Lower lobe of right lung (tissue), 2 donors: ENCODE data around the gene EPS15. TPM values are rescaled to one million over a fixed set of nuclear protein-coding genes. Genes with fewer than 3 reads are reported as not detected.
"Not testable (repeated sequence)": the region's sequence is repeated elsewhere in the genome, so short reads cannot be mapped to it uniquely, and the experiment has no call there.

ENCODE experiments used
- ATAC-seq, 2 donors: fragments of 200-7000 bp; cut with Tn5 transposase; one replicate each; pipeline ENCODE4 v1.9.1; 2020 to 2022; ENCODE audit warnings: mild to moderate bottlenecking in 2 of 2, moderate library complexity in 2 of 2
- DNase-seq: peaks from one replicate; pipeline ENCODE4 v3.0.0-alpha.2; 2020
- H3K27ac ChIP-seq: fragments of 200-600 bp; one replicate; pipeline ENCODE4 v1.8.0; 2022
- H3K27me3 ChIP-seq: fragments of 200-600 bp; one replicate; pipeline ENCODE4 v1.8.0; 2022; ENCODE audit warnings: low read depth
- H3K36me3 ChIP-seq: fragments of 200-600 bp; one replicate; pipeline ENCODE4 v1.8.0; 2022; ENCODE audit warnings: mild to moderate bottlenecking
- H3K4me1 ChIP-seq: fragments of 200-600 bp; one replicate; pipeline ENCODE4 v1.8.0; 2022
- H3K4me3 ChIP-seq: fragments of 200-600 bp; one replicate; pipeline ENCODE4 v1.8.0; 2022; ENCODE audit warnings: mild to moderate bottlenecking
- H3K9me3 ChIP-seq: fragments of 200-600 bp; one replicate; pipeline ENCODE4 v1.8.0; 2022
- intact Hi-C: fragments of 100-400 bp; cut with DNase I; formaldehyde crosslinking; loops from one replicate; pipeline ENCODE4 v1.11.0; 2022
- total RNA-seq: library from RNA; stranded (reverse); fragmentation: NEBNext Ultra II Directional; extraction: Animal tissue kit (Norgen Biotek cat#: 25700); gene quantifications from one replicate; pipeline ENCODE4 v1.2.1, GENCODE V29; 2021
- TF ChIP-seq, protein P1 (sequence below): fragments of 200-600 bp; IDR thresholded peaks from one replicate; pipeline ENCODE4 v1.8.0; 2022; ENCODE audit warnings: antibody characterized with exemption, mild to moderate bottlenecking
- donor health status: DM: no; HTN: yes; CAD: no; lungs with severe emphysema.

EPS15 gene
- total RNA-seq, 1 donor from 2014 or later: 90.2 TPM

DNA sequence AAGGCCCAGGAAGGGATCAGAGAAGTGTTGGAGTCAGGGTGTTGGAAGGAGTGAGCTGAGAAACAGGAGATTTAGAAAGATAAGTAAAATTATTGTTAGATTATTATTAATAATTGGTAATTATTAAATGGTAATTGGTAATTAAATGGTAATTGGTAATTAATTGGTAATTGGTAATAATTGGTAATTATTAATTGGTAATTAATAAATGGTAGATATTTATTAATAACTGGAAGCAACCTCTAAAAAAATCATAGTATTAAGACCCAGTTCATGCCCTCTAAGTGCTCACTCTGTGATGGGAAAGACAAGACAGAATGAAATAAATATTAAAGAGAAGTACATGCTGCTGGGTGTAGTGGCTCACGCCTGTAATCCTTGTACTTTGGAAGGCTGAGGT lies 13.8 kb upstream of the EPS15 start:
- H3K9me3 ChIP-seq: no peaks in the 10 kb centered on the region
- no peak overlapping the region for H3K4me3 ChIP-seq
- no peaks in the 10 kb centered on the region for H3K36me3 ChIP-seq
- no peak for ATAC-seq
- no peaks in the 10 kb centered on the region for H3K27me3 ChIP-seq
- intact Hi-C loops: no loop called here
- H3K4me1 ChIP-seq: no peaks in the 10 kb centered on the region
- H3K27ac ChIP-seq: no peak overlapping the region
- TF ChIP-seq, protein P1, sequence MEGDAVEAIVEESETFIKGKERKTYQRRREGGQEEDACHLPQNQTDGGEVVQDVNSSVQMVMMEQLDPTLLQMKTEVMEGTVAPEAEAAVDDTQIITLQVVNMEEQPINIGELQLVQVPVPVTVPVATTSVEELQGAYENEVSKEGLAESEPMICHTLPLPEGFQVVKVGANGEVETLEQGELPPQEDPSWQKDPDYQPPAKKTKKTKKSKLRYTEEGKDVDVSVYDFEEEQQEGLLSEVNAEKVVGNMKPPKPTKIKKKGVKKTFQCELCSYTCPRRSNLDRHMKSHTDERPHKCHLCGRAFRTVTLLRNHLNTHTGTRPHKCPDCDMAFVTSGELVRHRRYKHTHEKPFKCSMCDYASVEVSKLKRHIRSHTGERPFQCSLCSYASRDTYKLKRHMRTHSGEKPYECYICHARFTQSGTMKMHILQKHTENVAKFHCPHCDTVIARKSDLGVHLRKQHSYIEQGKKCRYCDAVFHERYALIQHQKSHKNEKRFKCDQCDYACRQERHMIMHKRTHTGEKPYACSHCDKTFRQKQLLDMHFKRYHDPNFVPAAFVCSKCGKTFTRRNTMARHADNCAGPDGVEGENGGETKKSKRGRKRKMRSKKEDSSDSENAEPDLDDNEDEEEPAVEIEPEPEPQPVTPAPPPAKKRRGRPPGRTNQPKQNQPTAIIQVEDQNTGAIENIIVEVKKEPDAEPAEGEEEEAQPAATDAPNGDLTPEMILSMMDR: no peak
- DNase-seq: no peak

DNA sequence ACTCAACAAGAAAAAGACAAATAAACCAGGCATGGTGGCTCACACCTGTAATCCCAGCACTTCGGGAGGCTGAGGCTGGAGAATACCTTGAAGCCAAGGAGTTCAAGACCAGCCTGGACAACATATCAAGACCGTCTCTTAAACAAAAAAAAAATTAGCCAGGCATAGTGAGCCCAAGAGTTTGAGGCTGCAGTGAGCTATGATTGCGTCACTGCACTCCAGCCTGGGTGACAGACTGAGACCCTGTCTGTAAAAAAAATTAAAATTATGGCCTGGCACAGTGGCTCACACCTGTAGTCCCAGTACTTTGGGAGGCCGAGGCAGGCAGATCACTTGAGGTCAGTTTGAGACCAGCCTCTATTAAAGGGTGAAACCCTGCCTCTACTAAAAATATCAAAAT lies 11.4 kb upstream of the EPS15 start:
- DNase-seq, H3K4me1 ChIP-seq, H3K27me3 ChIP-seq, H3K36me3 ChIP-seq, H3K9me3 ChIP-seq, ATAC-seq, H3K27ac ChIP-seq, intact Hi-C loops, H3K4me3 ChIP-seq: not testable (repeated sequence)

GRCh38 chr1:51527144-51527543 lies 8.1 kb upstream of the EPS15 start:
- TF ChIP-seq, protein P1: no peak
- DNase-seq: no peak
- no peaks in the 10 kb centered on the region for H3K9me3 ChIP-seq
- no peak overlapping the region for H3K4me3 ChIP-seq
- intact Hi-C loops: no loop called here
- H3K4me1 ChIP-seq: no peaks in the 10 kb centered on the region
- no peak for ATAC-seq
- no peak overlapping the region for H3K27ac ChIP-seq
- no peaks in the 10 kb centered on the region for H3K27me3 ChIP-seq
- H3K36me3 ChIP-seq: no peaks in the 10 kb centered on the region

DNA sequence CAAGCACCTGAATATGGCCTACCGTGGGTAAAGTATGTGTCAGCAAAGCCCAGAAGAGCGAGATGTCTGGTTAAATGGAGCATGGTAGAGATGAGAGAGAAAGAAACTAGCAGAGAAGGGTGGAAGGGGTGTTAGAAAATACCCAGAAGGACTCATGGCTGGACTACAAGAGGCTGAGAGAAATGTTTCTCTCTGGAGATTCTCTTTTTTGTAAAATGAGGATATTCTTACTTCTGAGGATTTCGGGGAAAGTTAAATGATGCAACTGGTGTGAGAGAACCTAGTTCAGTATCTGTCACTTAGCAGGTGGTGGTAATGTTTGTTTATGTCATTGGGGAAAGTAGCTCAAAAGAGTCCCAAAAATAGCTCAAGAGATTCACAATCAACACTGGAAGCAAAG lies 7.2 kb upstream of the EPS15 start:
- intact Hi-C loops: no loop called here

DNA sequence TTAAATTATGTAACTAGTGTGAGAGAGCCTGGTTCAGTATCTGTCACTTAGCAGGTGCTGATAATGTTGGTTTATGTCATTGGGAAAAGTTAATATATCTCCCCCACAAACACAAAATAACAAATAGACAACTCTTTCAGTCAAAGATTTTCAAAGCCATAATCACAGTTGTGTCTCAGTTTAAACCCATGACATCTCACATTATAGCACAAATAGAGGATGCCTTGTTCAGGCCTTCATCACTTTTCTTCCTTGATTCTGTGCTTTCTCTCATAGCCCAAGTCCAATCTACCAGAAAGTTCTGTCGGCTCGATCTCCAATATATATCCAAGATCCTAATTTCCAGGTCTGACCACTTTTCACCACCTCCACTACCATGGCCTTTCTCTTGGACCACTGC lies 6.2 kb upstream of the EPS15 start:
- ATAC-seq (no peak), DNase-seq (no peak)
- Histone ChIP-seq H3K9me3 (no peaks in the 10 kb centered on the region), H3K27ac (no peak overlapping the region), H3K36me3 (no peaks in the 10 kb centered on the region), H3K4me1 (peaks cover 2% of the 10 kb centered on the region), H3K4me3 (no peak overlapping the region), H3K27me3 (no peaks in the 10 kb centered on the region)
- intact Hi-C loops: no loop called here
- TF ChIP-seq, protein P1: no peak

More for the DNA sequence above, 7.2 kb upstream of the EPS15 start:
- Histone ChIP-seq H3K4me1 (no peaks in the 10 kb centered on the region), H3K9me3 (no peaks in the 10 kb centered on the region), H3K27ac (no peak overlapping the region), H3K4me3 (no peak overlapping the region), H3K36me3 (no peaks in the 10 kb centered on the region), H3K27me3 (no peaks in the 10 kb centered on the region)
- TF ChIP-seq, protein P1: no peak
- ATAC-seq (no peak), DNase-seq (no peak)

- intact Hi-C loops: no loop called here
- DNase-seq: no peak
- TF ChIP-seq, protein P1: no peak
- ATAC-seq: no peak
- no peaks in the 10 kb centered on the region for H3K27me3 ChIP-seq
- H3K36me3 ChIP-seq: no peaks in the 10 kb centered on the region
- no peaks in the 10 kb centered on the region for H3K9me3 ChIP-seq
- H3K4me1 ChIP-seq: peaks cover 7% of the 10 kb centered on the region
- no peak overlapping the region for H3K27ac ChIP-seq
- H3K4me3 ChIP-seq: no peak overlapping the region
Observed at GRCh38 chr1:51524817-51525216, 5.8 kb upstream of the EPS15 start.
